OCI-LY3 (cell line): ENCODE data around the gene TOM1.

Experiments
- CTCF ChIP-seq: fragments of 200-600, 300-600 bp; sonication (generic); IDR thresholded peaks from 2 replicates; pipeline ENCODE4 v1.5.1; 2014; ENCODE audit warnings: antibody characterized with exemption, low read length, low read depth
- EZH2phosphoT487 ChIP-seq: fragments of 200-600 bp; shearing (Covaris generic); IDR thresholded peaks from 2 replicates; pipeline ENCODE4 v1.6.1; 2018; ENCODE audit warnings: antibody characterized with exemption, mixed run types, low read depth

DNA sequence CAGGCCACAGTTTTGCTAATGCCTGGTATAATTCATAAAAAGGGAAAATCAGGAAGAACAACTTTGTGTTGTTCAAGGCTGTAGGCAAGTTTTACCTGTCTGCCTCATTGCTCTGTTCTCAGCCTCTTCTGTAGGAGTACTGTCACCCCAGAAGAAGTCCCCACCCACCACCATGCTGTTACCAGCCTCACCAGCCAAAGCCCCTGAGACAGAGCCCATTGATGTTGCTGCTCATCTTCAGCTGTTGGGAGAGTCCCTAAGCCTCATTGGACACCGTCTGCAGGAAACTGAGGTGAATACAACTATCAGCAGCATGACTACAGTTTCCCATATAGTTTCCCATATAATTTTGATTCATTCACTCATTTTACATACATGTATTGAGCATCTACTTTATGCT is 11.6 kb upstream of the TOM1 start:
- TF ChIP-seq CTCF, result no peak
- TF ChIP-seq EZH2phosphoT487, result no peak
